Loucy (cell line): ENCODE measurements around the gene LPIN1.
"Not testable (repeated sequence)": the region's sequence is repeated elsewhere in the genome, so short reads cannot be mapped to it uniquely, and the experiment has no call there.

ENCODE experiments used
- H2AFZ ChIP-seq: fragments of 200-600 bp; sonication (generic); 2 replicates; pipeline ENCODE4 v1.6.0; 2016; ENCODE audit warnings: antibody characterized with exemption, mild to moderate bottlenecking, low read length, moderate library complexity
- H3F3A ChIP-seq: fragments of 200-600 bp; 2 replicates; pipeline ENCODE4 v1.6.0; 2016; ENCODE audit warnings: antibody characterized with exemption, low read depth, mild to moderate bottlenecking
- H3K27me3 ChIP-seq: fragments of 200-600 bp; sonication (generic); 2 replicates; pipeline ENCODE4 v1.6.1; 2014; ENCODE audit warnings: low read length, mild to moderate bottlenecking; ENCODE audit not compliant: insufficient read depth, poor library complexity, severe bottlenecking
- H3K36me3 ChIP-seq: fragments of 200-600 bp; sonication (generic); 2 replicates; pipeline ENCODE4 v1.6.1; 2016; ENCODE audit warnings: low read length; ENCODE audit not compliant: insufficient read depth
- H3K4me1 ChIP-seq: fragments of 200-600 bp; sonication (generic); 2 replicates; pipeline ENCODE4 v1.5.1; 2014; ENCODE audit warnings: low read length, mild to moderate bottlenecking; ENCODE audit not compliant: insufficient read depth, poor library complexity, severe bottlenecking
- H3K4me2 ChIP-seq: fragments of 200-600 bp; sonication (generic); 2 replicates; pipeline ENCODE4 v1.6.0; 2014; ENCODE audit warnings: antibody characterized with exemption, low read length, low read depth, mild to moderate bottlenecking; ENCODE audit not compliant: poor library complexity, severe bottlenecking
- H3K4me3 ChIP-seq: fragments of 200-600 bp; sonication (generic); 2 replicates; pipeline ENCODE4 v1.5.1; 2014; ENCODE audit warnings: low read length, mild to moderate bottlenecking, mixed read lengths; ENCODE audit not compliant: poor library complexity, severe bottlenecking
- H3K79me2 ChIP-seq: fragments of 200-600 bp; sonication (generic); 2 replicates; pipeline ENCODE4 v1.6.1; 2014; ENCODE audit warnings: low read length; ENCODE audit not compliant: insufficient read depth
- H3K9ac ChIP-seq: fragments of 200-600 bp; sonication (generic); 2 replicates; pipeline ENCODE4 v1.6.0; 2014; ENCODE audit warnings: mild to moderate bottlenecking, low read depth, low read length, moderate library complexity; ENCODE audit not compliant: poor library complexity, severe bottlenecking
- H3K9me2 ChIP-seq: fragments of 200-600 bp; sonication (generic); replicated peaks from 2 replicates; pipeline ENCODE4 v1.6.1; 2016; ENCODE audit warnings: low read depth, low read length, mixed read lengths
- H3K9me3 ChIP-seq: fragments of 200-600 bp; sonication (generic); 2 replicates; pipeline ENCODE4 v1.6.1; 2014; ENCODE audit warnings: mild to moderate bottlenecking, antibody characterized with exemption, low read length, low read depth; ENCODE audit not compliant: insufficient read depth
- H4K20me1 ChIP-seq: fragments of 200-600 bp; sonication (generic); 2 replicates; pipeline ENCODE4 v1.6.0; 2014; ENCODE audit warnings: antibody characterized with exemption, low read length, mild to moderate bottlenecking; ENCODE audit not compliant: insufficient read depth, poor library complexity, severe bottlenecking
- EZH2phosphoT487 ChIP-seq: fragments of 200-600 bp; IDR thresholded peaks from 2 replicates; pipeline ENCODE4 v1.6.1; 2018; ENCODE audit warnings: antibody characterized with exemption, mild to moderate bottlenecking, moderate library complexity, borderline replicate concordance
- TF ChIP-seq, protein P1 (sequence below): fragments of 200-600 bp; sonication (generic); conservative IDR thresholded peaks from 2 replicates; pipeline ENCODE4 v1.5.1; 2014; ENCODE audit warnings: mild to moderate bottlenecking, antibody characterized with exemption, low read length

The LPIN1 gene

DNA sequence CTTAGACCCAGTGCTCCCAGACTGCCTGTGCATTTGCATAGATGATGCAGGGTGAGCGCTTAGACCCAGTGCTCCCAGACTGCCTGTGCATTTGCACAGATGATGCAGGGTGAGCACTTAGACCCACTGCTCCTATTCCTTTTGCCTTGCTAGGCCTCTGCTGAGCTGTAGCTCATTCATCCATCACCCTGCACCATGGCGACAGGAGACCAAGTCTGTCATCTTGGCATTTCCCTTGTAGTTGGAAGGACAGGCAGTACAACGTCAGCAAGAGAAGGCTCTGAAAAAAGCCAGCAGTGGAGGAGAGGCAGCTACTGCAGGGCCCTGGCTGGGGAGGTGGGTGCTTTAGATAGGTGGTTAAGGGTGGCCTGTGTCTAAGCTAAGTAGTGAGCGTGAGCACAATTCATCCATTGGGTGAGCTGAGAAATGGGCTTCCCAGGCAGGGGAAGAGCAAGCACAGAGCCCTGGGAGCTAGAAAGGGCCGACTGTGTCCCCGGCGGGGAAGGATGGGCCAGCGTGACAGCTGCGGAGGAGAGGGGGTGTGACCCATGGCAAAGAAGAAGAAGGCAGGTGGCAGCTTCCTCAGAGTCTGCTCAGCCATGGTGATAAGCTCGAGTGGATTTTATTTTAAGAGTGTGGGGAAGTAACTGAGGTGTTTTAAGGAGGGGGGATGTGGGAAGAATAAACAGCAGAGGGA lies 108.8 kb downstream of the LPIN1 start:
- H3K9me2 ChIP-seq, result no peaks in the 10 kb centered on the region
- no peaks in the 10 kb centered on the region for H3F3A ChIP-seq
- H4K20me1 ChIP-seq, result no peaks in the 10 kb centered on the region
- H2AFZ ChIP-seq, result no peak overlapping the region
- H3K4me2 ChIP-seq, result no peak overlapping the region
- no peak overlapping the region for H3K9ac ChIP-seq
- no peaks in the 10 kb centered on the region for H3K79me2 ChIP-seq
- H3K9me3 ChIP-seq, result peaks cover 18% of the 10 kb centered on the region; the same call in 1 of the 2 replicates
- TF ChIP-seq, protein P1, sequence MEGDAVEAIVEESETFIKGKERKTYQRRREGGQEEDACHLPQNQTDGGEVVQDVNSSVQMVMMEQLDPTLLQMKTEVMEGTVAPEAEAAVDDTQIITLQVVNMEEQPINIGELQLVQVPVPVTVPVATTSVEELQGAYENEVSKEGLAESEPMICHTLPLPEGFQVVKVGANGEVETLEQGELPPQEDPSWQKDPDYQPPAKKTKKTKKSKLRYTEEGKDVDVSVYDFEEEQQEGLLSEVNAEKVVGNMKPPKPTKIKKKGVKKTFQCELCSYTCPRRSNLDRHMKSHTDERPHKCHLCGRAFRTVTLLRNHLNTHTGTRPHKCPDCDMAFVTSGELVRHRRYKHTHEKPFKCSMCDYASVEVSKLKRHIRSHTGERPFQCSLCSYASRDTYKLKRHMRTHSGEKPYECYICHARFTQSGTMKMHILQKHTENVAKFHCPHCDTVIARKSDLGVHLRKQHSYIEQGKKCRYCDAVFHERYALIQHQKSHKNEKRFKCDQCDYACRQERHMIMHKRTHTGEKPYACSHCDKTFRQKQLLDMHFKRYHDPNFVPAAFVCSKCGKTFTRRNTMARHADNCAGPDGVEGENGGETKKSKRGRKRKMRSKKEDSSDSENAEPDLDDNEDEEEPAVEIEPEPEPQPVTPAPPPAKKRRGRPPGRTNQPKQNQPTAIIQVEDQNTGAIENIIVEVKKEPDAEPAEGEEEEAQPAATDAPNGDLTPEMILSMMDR, result no peak
- no peak for TF ChIP-seq EZH2phosphoT487
- H3K27me3 ChIP-seq, result no peaks in the 10 kb centered on the region
- no peaks in the 10 kb centered on the region for H3K36me3 ChIP-seq
- peaks cover 20% of the 10 kb centered on the region for H3K4me1 ChIP-seq
- H3K4me3 ChIP-seq, result no peak overlapping the region

DNA sequence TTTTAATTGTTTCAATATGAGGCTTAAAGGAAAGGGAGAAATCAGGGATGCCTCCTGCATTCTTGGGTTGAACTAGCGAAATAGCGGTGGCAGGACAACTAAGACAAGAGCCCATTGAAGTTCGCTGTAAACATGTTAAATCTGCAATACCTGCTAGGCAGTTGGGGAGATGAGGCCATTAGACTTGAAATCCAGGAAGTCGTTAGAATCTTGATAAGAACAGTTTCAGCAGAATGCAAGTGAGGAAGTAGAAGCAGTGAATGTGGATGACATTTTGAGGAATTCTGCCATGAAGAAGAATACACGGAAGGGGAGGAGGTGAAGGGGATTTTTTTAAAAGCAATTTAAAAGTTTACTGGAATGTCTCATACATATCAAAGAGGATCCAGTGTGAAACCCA lies 109.7 kb downstream of the LPIN1 start:
- H3K9ac ChIP-seq, result no peak overlapping the region
- no peaks in the 10 kb centered on the region for H3K36me3 ChIP-seq
- H4K20me1 ChIP-seq, result no peaks in the 10 kb centered on the region
- no peaks in the 10 kb centered on the region for H3K27me3 ChIP-seq
- peaks cover 20% of the 10 kb centered on the region for H3K4me1 ChIP-seq
- peak overlapping the region; percentile 15 for H2AFZ ChIP-seq
- TF ChIP-seq, protein P1, result no peak
- no peak for TF ChIP-seq EZH2phosphoT487
- H3K4me3 ChIP-seq, result peak overlapping the region; percentile 0
- H3K79me2 ChIP-seq, result no peaks in the 10 kb centered on the region
- peak overlapping the region; percentile 16 for H3K4me2 ChIP-seq
- H3F3A ChIP-seq, result no peaks in the 10 kb centered on the region
- no peaks in the 10 kb centered on the region for H3K9me2 ChIP-seq
- H3K9me3 ChIP-seq, result peaks cover 21% of the 10 kb centered on the region; the same call in 1 of the 2 replicates

DNA sequence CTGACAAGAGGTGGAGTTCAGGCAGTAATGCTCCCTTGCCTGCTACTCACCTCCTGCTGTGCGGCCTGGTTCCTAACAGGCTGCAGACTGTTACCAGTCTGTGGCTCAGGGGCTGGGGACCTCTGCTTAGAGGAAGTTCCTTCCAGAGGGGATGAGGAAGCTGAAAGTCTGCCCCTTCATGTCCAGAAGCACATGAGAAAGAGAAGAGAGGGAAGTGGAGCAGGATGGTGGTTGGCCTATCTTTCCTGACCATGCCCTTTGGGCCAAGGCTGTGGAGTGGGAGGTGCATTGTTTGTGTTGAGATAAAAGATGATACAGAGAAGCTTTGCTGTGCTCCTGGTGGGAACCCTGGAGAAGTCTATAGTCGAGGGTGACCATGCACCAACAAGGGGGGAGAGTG lies 112.5 kb downstream of the LPIN1 start:
- H3K4me3 ChIP-seq, result no peak overlapping the region

DNA sequence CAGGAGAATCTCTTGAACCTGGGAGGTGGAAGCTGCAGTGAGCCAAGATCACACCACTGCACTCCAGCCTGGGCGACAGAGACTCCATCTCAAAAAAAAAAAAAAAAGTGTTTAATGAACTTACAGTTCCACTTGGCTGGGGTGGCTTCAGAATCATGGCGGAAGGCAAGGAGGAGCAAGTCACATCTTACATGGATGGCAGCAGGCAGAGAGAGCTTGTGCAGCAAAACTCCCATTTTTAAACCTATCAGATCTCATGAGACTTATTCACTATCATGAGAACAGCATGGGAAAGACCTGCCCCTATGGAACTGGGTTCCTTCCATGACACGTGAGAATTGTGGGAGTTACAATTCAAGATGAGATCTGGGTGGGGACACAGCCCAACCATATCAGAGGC lies 113.5 kb downstream of the LPIN1 start:
- Histone ChIP-seq H3K4me1 (peaks cover 24% of the 10 kb centered on the region), H3K9me3 (peaks cover 21% of the 10 kb centered on the region; the same call in 1 of the 2 replicates)
- H3F3A ChIP-seq, H4K20me1 ChIP-seq, H3K4me3 ChIP-seq, H3K36me3 ChIP-seq, H2AFZ ChIP-seq, H3K27me3 ChIP-seq, H3K9me2 ChIP-seq, H3K4me2 ChIP-seq, H3K79me2 ChIP-seq, H3K9ac ChIP-seq: not testable (repeated sequence)

More for the DNA sequence above, 112.5 kb downstream of the LPIN1 start:
- H3K27me3 ChIP-seq, result no peaks in the 10 kb centered on the region
- H2AFZ ChIP-seq, result no peak overlapping the region
- H3K9ac ChIP-seq, result no peak overlapping the region
- no peak overlapping the region for H3K4me2 ChIP-seq
- H3K79me2 ChIP-seq, result no peaks in the 10 kb centered on the region
- H3K9me2 ChIP-seq, result no peaks in the 10 kb centered on the region
- H3F3A ChIP-seq, result no peaks in the 10 kb centered on the region
- TF ChIP-seq, protein P1, result no peak
- no peak for TF ChIP-seq EZH2phosphoT487
- no peaks in the 10 kb centered on the region for H3K36me3 ChIP-seq
- no peaks in the 10 kb centered on the region for H4K20me1 ChIP-seq
- peaks cover 21% of the 10 kb centered on the region; the same call in 1 of the 2 replicates for H3K9me3 ChIP-seq
- peaks cover 21% of the 10 kb centered on the region for H3K4me1 ChIP-seq
